GM18951 (cell line): ENCODE data around the gene ZFR.
"Not testable (repeated sequence)": the region's sequence is repeated elsewhere in the genome, so short reads cannot be mapped to it uniquely, and the experiment has no call there.

Source experiments
- POLR2A ChIP-seq: IDR thresholded peaks from 4 replicates; pipeline ENCODE4 v1.6.1; 2011; ENCODE audit warnings: mild to moderate bottlenecking; ENCODE audit not compliant: insufficient read length, insufficient read depth; ENCODE audit errors: extremely low read depth
- in situ Hi-C: fragments of 300-500 bp; cut with MboI; formaldehyde crosslinking; loops from one replicate; pipeline ENCODE4 v1.12.0; 2022; ENCODE audit warnings: low sequenced_read_pairs, mixed read lengths, inconsistent platforms; ENCODE audit not compliant: unreplicated experiment

Gene ZFR

GRCh38 chr5:32413466-32414263 is 30.9 kb downstream of the ZFR start:
- TF ChIP-seq POLR2A: no peak
- in situ Hi-C loops: no loop called here

- in situ Hi-C loops: no loop called here
Measured at GRCh38 chr5:32410630-32411029, 33.9 kb downstream of the ZFR start.

GRCh38 chr5:32406650-32407049 is 37.9 kb downstream of the ZFR start:
- no peak for TF ChIP-seq POLR2A
- in situ Hi-C loops: no loop called here

More at GRCh38 chr5:32410630-32411029, 33.9 kb downstream of the ZFR start:
- TF ChIP-seq POLR2A: no peak

DNA sequence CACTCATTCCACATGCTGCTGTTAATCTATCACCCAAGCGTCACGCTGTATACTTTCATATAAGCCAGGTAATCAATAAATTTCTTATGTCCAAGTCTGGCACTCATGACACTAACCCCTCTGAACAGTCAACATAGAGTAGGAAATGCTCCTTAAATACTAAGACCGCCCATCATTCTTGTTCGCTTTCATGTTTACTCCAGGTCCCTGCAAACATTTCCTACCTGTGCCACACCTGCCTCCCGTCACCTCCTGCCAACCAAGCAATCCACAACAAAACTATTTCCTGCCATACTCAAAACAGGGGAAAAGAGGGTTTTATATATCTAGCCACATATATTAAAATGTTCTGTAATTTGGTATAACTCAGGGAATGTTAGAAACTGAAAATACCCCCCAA is 39.0 kb downstream of the ZFR start:
- in situ Hi-C loops: no loop called here
- TF ChIP-seq POLR2A: no peak

GRCh38 chr5:32403760-32404159 is 40.8 kb downstream of the ZFR start:
- in situ Hi-C loops: no loop called here
- TF ChIP-seq POLR2A: no peak

GRCh38 chr5:32400401-32400800 is 44.1 kb downstream of the ZFR start:
- no peak for TF ChIP-seq POLR2A
- in situ Hi-C loops: no loop called here

- in situ Hi-C loops: not testable (repeated sequence)
Measured at GRCh38 chr5:32398754-32399153, 45.8 kb downstream of the ZFR start.

DNA sequence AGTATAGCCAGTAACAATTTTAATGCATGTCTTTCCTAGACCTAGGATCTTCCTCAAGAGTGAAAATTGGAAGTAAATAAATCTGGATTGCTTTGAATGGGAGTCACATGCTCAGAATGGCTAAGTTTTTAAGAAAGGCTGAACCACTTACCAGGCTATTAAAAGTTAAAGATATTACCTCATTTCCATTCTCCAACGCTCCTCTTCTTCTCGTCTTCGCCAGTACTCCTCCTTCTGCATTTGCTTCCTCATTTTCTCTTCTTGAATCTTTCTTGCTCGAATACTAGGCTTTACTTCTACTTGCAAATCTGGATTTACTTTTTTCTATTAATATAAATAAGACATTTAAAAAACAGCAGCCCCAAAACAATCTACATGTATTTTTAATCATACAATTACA is 49.6 kb downstream of the ZFR start:
- in situ Hi-C loops: no loop called here
- no peak for TF ChIP-seq POLR2A

- in situ Hi-C loops: no loop called here
- no peak for TF ChIP-seq POLR2A
Measured at GRCh38 chr5:32392039-32392438, 52.5 kb downstream of the ZFR start.

- in situ Hi-C loops: no loop called here
- no peak for TF ChIP-seq POLR2A
Measured at GRCh38 chr5:32390819-32391591, 53.5 kb downstream of the ZFR start.

DNA sequence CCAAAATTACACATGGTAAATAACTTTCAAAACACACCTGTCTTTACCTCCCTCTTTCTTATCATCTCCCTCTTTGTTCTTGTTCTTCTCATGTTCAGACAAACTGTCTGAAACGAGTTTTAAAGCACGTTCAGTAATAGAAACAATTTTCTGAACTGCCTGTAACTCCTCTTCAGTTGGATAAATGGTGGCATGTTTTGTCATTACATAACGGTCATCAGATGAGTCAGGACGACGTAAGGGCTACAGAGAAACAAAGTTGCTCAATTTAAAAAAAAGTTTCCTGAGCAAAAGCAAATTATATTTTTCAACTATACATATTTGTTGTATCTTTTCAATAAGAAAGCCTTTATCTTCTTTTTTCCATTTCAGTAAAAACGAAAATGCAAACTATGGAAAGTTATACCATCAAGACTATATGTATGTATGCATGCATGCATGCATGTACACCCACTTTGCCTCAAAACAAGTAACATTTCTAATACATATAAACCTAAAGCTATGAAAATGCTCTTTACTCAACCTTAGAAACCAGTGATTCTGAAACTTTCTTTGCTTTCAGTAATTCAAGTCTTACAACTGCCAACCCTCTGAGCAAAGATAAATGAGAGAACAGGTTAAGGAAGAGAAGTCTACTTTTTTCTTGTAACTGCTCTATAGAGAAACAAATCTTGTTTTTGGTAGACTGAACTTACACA is 56.0 kb downstream of the ZFR start:
- in situ Hi-C loops: no loop called here

DNA sequence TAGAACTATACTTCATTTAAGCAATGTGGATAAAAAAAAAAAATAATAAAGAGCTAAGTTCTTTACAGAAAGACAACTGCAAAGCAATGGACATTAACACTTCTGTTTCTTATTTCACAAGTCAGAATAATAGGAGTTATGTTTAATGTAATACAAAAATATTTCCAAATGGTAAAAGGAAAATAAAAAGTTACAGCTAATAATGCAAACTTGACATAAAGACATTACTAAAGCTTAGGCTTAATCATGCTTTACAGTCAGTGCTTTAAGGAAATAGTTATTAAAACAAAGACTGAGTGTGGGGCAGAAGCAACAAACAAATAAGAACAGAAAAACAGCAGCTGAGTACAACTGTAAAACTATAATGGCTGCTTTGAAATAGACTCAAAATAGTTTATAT is 56.7 kb downstream of the ZFR start:
- in situ Hi-C loops: no loop called here
- TF ChIP-seq POLR2A: no peak

More for the DNA sequence above, 56.0 kb downstream of the ZFR start:
- no peak for TF ChIP-seq POLR2A

- TF ChIP-seq POLR2A: no peak
- in situ Hi-C loops: no loop called here
Measured at GRCh38 chr5:32387211-32387610, 57.3 kb downstream of the ZFR start.
